NB4 (cell line): ENCODE results near the gene KRT3.

Source experiments
- DNase-seq: peaks from one replicate; pipeline ENCODE4 v3.0.0; 2010; ENCODE audit warnings: low read depth
- H3K4me3 ChIP-seq: one replicate; pipeline ENCODE4 v1.5.1; 2011; ENCODE audit warnings: mild to moderate bottlenecking, low read depth, low read length, moderate library complexity
- MAX ChIP-seq: IDR thresholded peaks from 2 replicates; pipeline ENCODE4 v1.6.1; 2011; ENCODE audit warnings: low read depth, low read length
- MYC ChIP-seq: IDR thresholded peaks from 2 replicates; pipeline ENCODE4 v1.6.1; 2011; ENCODE audit warnings: low read depth, low read length
- POLR2A ChIP-seq: IDR thresholded peaks from 2 replicates; pipeline ENCODE4 v1.6.1; 2011; ENCODE audit warnings: mild to moderate bottlenecking; ENCODE audit not compliant: insufficient read length; ENCODE audit errors: extremely low read depth
- TF ChIP-seq, protein P1 (sequence below): IDR thresholded peaks from one replicate; pipeline ENCODE4 v1.5.1; 2012; ENCODE audit warnings: low read depth, low read length

KRT3 gene

DNA sequence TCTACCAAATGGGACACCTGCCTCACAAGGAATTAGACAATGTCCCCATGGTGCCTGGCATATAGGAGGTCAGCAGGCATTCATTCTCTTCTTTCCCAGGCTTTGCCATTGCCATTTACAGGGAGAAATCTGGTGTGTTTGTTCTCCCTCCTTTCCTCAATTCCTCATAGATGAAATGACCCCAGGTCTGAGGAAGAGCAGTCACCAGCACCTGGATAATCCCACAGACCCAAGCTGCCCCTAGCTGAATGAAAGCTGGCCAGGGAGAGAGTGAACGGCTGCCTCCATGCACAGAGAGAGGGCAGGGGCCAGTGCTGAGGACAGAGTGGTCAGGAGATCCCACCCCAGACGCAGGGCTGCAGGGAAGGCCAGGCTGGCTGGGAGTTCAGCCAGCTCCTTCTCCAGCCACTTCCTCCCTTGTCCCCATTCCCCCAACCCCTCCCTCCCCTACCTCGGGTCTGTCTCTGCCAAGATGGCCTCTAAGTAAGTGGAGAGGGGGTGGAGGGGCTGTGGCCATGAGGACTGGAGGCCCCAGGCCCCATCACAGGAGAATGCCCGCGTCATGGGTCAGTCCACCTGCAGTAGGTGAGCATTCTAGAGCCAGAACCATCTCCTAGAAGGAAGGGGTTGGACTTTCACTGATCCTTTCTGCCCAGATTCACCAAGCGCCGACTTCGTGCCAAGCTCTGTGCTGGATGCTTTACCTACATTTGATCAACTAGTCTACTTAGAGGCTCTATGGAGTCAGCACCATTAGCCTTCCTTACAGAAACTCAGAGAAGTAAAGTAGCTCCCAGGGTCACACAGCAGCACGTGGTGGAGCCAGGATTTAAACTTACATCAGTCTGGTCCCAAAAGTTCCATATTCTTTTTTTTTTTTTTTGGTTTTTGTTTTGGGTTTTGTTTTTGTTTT lies 20.0 kb upstream of the KRT3 start:
- DNase-seq = no peak
- H3K4me3 ChIP-seq = no peak overlapping the region
- no peak for TF ChIP-seq MYC
- TF ChIP-seq, protein P1, sequence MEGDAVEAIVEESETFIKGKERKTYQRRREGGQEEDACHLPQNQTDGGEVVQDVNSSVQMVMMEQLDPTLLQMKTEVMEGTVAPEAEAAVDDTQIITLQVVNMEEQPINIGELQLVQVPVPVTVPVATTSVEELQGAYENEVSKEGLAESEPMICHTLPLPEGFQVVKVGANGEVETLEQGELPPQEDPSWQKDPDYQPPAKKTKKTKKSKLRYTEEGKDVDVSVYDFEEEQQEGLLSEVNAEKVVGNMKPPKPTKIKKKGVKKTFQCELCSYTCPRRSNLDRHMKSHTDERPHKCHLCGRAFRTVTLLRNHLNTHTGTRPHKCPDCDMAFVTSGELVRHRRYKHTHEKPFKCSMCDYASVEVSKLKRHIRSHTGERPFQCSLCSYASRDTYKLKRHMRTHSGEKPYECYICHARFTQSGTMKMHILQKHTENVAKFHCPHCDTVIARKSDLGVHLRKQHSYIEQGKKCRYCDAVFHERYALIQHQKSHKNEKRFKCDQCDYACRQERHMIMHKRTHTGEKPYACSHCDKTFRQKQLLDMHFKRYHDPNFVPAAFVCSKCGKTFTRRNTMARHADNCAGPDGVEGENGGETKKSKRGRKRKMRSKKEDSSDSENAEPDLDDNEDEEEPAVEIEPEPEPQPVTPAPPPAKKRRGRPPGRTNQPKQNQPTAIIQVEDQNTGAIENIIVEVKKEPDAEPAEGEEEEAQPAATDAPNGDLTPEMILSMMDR = no peak
- TF ChIP-seq POLR2A = no peak

- no peak for TF ChIP-seq MAX
- no peak for TF ChIP-seq MYC
- TF ChIP-seq, protein P1 = no peak
- no peak for TF ChIP-seq POLR2A
These were observed 19.2 kb upstream of the KRT3 start for GRCh38 chr12:52815161-52815560.

GRCh38 chr12:52814710-52815155 lies 18.8 kb upstream of the KRT3 start:
- TF ChIP-seq MAX = no peak
- TF ChIP-seq POLR2A = no peak
- TF ChIP-seq MYC = no peak
- TF ChIP-seq, protein P1 = no peak
- DNase-seq = no peak
- no peak overlapping the region for H3K4me3 ChIP-seq

More at GRCh38 chr12:52815161-52815560, 19.2 kb upstream of the KRT3 start:
- no peak for DNase-seq
- H3K4me3 ChIP-seq = no peak overlapping the region

- no peak for DNase-seq
- TF ChIP-seq, protein P1 = no peak
- no peak for TF ChIP-seq MAX
- TF ChIP-seq POLR2A = no peak
- TF ChIP-seq MYC = no peak
- H3K4me3 ChIP-seq = no peak within 1 kb of the TSS
These were observed 18.2 kb upstream of the KRT3 start, which contains the start of gene KRT4 for GRCh38 chr12:52813885-52814709. TSS of gene KRT4 (minus strand) at chr12:52814116. CDS start at chr12:52814058, 58 bp downstream.

- TF ChIP-seq MAX = no peak
- TF ChIP-seq, protein P1 = no peak
- no peak for TF ChIP-seq MYC
- TF ChIP-seq POLR2A = no peak
- H3K4me3 ChIP-seq = no peak overlapping the region
- DNase-seq = no peak
These were observed 17.4 kb upstream of the KRT3 start for GRCh38 chr12:52813203-52813819.
